HEK293 (cell line): ENCODE results near the gene TMEM17.

ENCODE experiments used
- CTCF ChIA-PET: fragments of 350-600 bp; formaldehyde crosslinking; extraction: SDS; loops from one replicate; lab custom pipeline; 2021; ENCODE audit warnings: antibody characterized with exemption; lab: Yijun Ruan, JAX
- POLR2A ChIA-PET: fragments of 300-600 bp; formaldehyde crosslinking; extraction: SDS; loops from one replicate; lab custom pipeline; 2020; ENCODE audit warnings: antibody characterized with exemption, inconsistent platforms; lab: Yijun Ruan, JAX
- H3K27ac ChIP-seq: fragments of 200-500 bp; sonication (Bioruptor generic); 2 replicates; pipeline ENCODE4 v1.5.1; 2014; ENCODE audit warnings: low read depth, low read length, control low read depth, inconsistent platforms; ENCODE audit errors: extremely low read depth
- H3K36me3 ChIP-seq, 2 experiments: fragments of 200-500 bp in 1 of 2; sonication (Bioruptor generic) in 1 of 2; 1 replicate in 1 of 2; 2 replicates in 1 of 2; pipeline ENCODE4 v1.5.1; 2014 to 2017; ENCODE audit warnings: inconsistent platforms in 2 of 2, low read length in 2 of 2; ENCODE audit not compliant: control insufficient read depth in 2 of 2, insufficient read depth in 1 of 2
- H3K4me1 ChIP-seq: fragments of 200-500 bp; sonication (Bioruptor generic); 2 replicates; pipeline ENCODE4 v1.5.1; 2014; ENCODE audit warnings: mild to moderate bottlenecking, low read length, inconsistent platforms; ENCODE audit not compliant: control insufficient read depth, insufficient read depth
- H3K4me3 ChIP-seq: 2 replicates; pipeline ENCODE4 v1.5.1; 2011; ENCODE audit warnings: low read depth, mild to moderate bottlenecking, control low read depth, low read length, moderate library complexity
- H3K9me3 ChIP-seq: fragments of 200-500 bp; sonication (Bioruptor generic); 2 replicates; pipeline ENCODE4 v1.5.1; 2014; ENCODE audit warnings: low read depth, low read length, inconsistent platforms; ENCODE audit not compliant: control insufficient read depth, insufficient read depth
- GLIS2 ChIP-seq: fragments of 450-650 bp; formaldehyde crosslinking; IDR thresholded peaks from 2 replicates; pipeline ENCODE4 v1.5.1; 2016; ENCODE audit warnings: missing biosample characterization, missing genetic modification characterization
- HOXC10 ChIP-seq: sonication (generic); formaldehyde crosslinking; IDR thresholded peaks from 2 replicates; pipeline ENCODE4 v1.8.1; 2023; ENCODE audit warnings: mild to moderate bottlenecking, missing genetic modification reagents
- YY1 ChIP-seq: fragments of 450-650 bp; formaldehyde crosslinking; IDR thresholded peaks from 2 replicates; pipeline ENCODE4 v1.5.1; 2018; ENCODE audit warnings: missing biosample characterization, missing genetic modification characterization
- ZNF114 ChIP-seq: fragments of 450-650 bp; formaldehyde crosslinking; IDR thresholded peaks from 2 replicates; pipeline ENCODE4 v1.5.0; 2017; ENCODE audit warnings: missing biosample characterization, missing genetic modification characterization
- ZNF140 ChIP-seq: fragments of 450-650 bp; formaldehyde crosslinking; IDR thresholded peaks from 2 replicates; pipeline ENCODE4 v1.5.1; 2016; ENCODE audit warnings: missing biosample characterization, missing genetic modification characterization
- ZNF146 ChIP-seq: fragments of 450-650 bp; formaldehyde crosslinking; IDR thresholded peaks from 2 replicates; pipeline ENCODE4 v1.5.1; 2016; ENCODE audit warnings: missing biosample characterization, missing genetic modification characterization
- ZNF274 ChIP-seq, 2 experiments: fragments of 200-500 bp in 1 of 2; fragments of 450-650 bp in 1 of 2; sonication (Bioruptor generic) in 1 of 2; formaldehyde crosslinking in 1 of 2; IDR thresholded peaks; 2 replicates each; pipeline versions ENCODE4 v1.5.1 to v1.6.1; 2014 to 2016; ENCODE audit warnings: borderline replicate concordance in 1 of 2, inconsistent platforms in 1 of 2, low read length in 1 of 2, missing biosample characterization in 1 of 2, missing genetic modification characterization in 1 of 2
- ZNF311 ChIP-seq: fragments of 450-650 bp; formaldehyde crosslinking; IDR thresholded peaks from 2 replicates; pipeline ENCODE4 v1.5.1; 2017; ENCODE audit warnings: missing biosample characterization, missing genetic modification characterization, borderline replicate concordance
- ZNF341 ChIP-seq: fragments of 450-650 bp; formaldehyde crosslinking; IDR thresholded peaks from 2 replicates; pipeline ENCODE4; 2016; ENCODE audit warnings: low read depth, missing biosample characterization, missing genetic modification characterization
- ZNF426 ChIP-seq: fragments of 450-650 bp; formaldehyde crosslinking; IDR thresholded peaks from 2 replicates; pipeline ENCODE4 v1.5.1; 2017; ENCODE audit warnings: missing biosample characterization, missing genetic modification characterization, mild to moderate bottlenecking, inconsistent platforms, moderate library complexity
- ZNF558 ChIP-seq: fragments of 450-650 bp; formaldehyde crosslinking; IDR thresholded peaks from 2 replicates; pipeline ENCODE4 v1.5.1; 2016; ENCODE audit warnings: missing biosample characterization, missing genetic modification characterization
- ZNF600 ChIP-seq: fragments of 450-650 bp; formaldehyde crosslinking; IDR thresholded peaks from 2 replicates; pipeline ENCODE4 v1.5.1; 2016; ENCODE audit warnings: missing biosample characterization, missing genetic modification characterization
- ZNF701 ChIP-seq: fragments of 450-650 bp; formaldehyde crosslinking; IDR thresholded peaks from 2 replicates; pipeline ENCODE4 v1.5.1; 2016; ENCODE audit warnings: missing biosample characterization, missing genetic modification characterization
- ZNF768 ChIP-seq: fragments of 450-650 bp; formaldehyde crosslinking; IDR thresholded peaks from 2 replicates; pipeline ENCODE4 v1.5.1; 2018; ENCODE audit warnings: missing biosample characterization, mild to moderate bottlenecking, missing genetic modification characterization
- ZNF776 ChIP-seq: fragments of 450-650 bp; formaldehyde crosslinking; IDR thresholded peaks from 2 replicates; pipeline ENCODE4 v1.5.0; 2017; ENCODE audit warnings: missing biosample characterization, missing genetic modification characterization, borderline replicate concordance
- ZNF777 ChIP-seq: fragments of 450-650 bp; formaldehyde crosslinking; IDR thresholded peaks from 2 replicates; pipeline ENCODE4 v1.5.1; 2017; ENCODE audit warnings: missing biosample characterization, missing genetic modification characterization, borderline replicate concordance
- ZSCAN16 ChIP-seq: fragments of 450-650 bp; formaldehyde crosslinking; IDR thresholded peaks from 2 replicates; pipeline ENCODE4 v1.5.1; 2016; ENCODE audit warnings: missing biosample characterization, missing genetic modification characterization
- ZSCAN23 ChIP-seq: fragments of 450-650 bp; formaldehyde crosslinking; IDR thresholded peaks from 2 replicates; pipeline ENCODE4 v1.5.1; 2016; ENCODE audit warnings: missing biosample characterization, missing genetic modification characterization
- ZSCAN30 ChIP-seq: fragments of 450-650 bp; IDR thresholded peaks from 2 replicates; pipeline ENCODE4 v1.5.1; 2018; ENCODE audit warnings: missing biosample characterization, mild to moderate bottlenecking, missing genetic modification characterization, moderate library complexity
- TF ChIP-seq, protein P1 (sequence below): fragments of 450-650 bp; formaldehyde crosslinking; IDR thresholded peaks from 2 replicates; pipeline ENCODE4 v1.5.1; 2016; ENCODE audit warnings: missing biosample characterization, missing genetic modification characterization
- TF ChIP-seq, protein P2 (sequence below): fragments of 450-650 bp; formaldehyde crosslinking; IDR thresholded peaks from 2 replicates; pipeline ENCODE4 v1.5.1; 2016; ENCODE audit warnings: missing biosample characterization, missing genetic modification characterization
- TF ChIP-seq, protein P3 (sequence below): fragments of 450-650 bp; formaldehyde crosslinking; IDR thresholded peaks from 2 replicates; pipeline ENCODE4 v1.5.1; 2016; ENCODE audit warnings: missing biosample characterization, missing genetic modification characterization
- TF ChIP-seq, protein P4 (sequence below): fragments of 450-650 bp; formaldehyde crosslinking; IDR thresholded peaks from 2 replicates; pipeline ENCODE4 v1.5.1; 2016; ENCODE audit warnings: missing biosample characterization, missing genetic modification characterization

TMEM17 gene

DNA sequence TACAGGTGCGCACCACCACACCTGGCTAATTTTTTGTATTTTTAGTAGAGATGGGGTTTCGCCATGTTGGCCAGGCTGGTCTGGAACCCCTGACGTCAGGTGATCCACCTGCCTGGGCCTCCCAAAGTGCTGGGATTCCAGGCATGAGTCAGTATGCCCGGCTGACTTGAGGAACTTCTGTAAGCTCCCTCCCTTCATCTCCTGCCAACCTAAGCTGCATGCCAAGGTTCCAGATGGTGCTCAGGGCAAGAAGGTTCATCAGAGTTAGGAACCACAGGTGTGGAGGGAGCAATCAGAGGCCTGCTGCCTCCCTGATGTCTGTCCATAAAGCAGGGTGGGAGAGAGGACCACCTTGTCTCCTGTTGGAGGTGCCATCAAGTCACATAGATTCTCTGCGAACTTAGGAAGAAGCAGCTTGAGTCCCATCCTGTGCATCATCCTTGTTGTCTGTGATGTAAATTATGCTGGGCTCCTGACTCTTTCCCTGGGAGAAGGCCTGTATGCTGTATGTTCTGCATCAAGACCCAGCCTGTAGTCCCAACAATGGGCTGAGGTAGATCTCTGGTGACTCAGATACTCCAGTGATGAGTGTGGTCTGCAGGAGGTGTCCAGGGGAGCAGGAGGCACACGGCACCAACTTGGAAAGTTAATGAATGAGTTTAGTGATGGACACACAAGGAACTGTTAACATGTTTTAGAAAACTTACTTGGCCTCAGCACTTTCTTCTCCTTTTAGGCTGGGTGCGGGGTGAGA, 53.1 kb downstream of the TMEM17 start:
- H3K36me3 ChIP-seq = no peaks in the 10 kb centered on the region
- CTCF ChIA-PET = interaction anchor here (0.6 to 3.1 kb wide), 3 partner anchors 315 to 560 kb away, joined by 3 to 13 read pairs (median 3); no protein-coding TSS in a partner anchor
- POLR2A ChIA-PET = no interaction called here
- no peaks in the 10 kb centered on the region for H3K9me3 ChIP-seq
- TF ChIP-seq ZNF776 (tag by site-specific recombination) = no peak
- TF ChIP-seq ZNF600 = no peak
- no peak for TF ChIP-seq HOXC10 (CRISPR knock-in tag)
- TF ChIP-seq ZNF274 (IDR thresholded peaks at IDR 0.05; ENCODE audit: low read length) = no peak
- TF ChIP-seq ZNF274 (tag by site-specific recombination; IDR thresholded peaks at IDR 0.05; ENCODE audit: borderline replicate concordance) = no peak
- no peak overlapping the region for H3K4me3 ChIP-seq
- no peaks in the 10 kb centered on the region for H3K4me1 ChIP-seq
- H3K27ac ChIP-seq = no peak overlapping the region

DNA sequence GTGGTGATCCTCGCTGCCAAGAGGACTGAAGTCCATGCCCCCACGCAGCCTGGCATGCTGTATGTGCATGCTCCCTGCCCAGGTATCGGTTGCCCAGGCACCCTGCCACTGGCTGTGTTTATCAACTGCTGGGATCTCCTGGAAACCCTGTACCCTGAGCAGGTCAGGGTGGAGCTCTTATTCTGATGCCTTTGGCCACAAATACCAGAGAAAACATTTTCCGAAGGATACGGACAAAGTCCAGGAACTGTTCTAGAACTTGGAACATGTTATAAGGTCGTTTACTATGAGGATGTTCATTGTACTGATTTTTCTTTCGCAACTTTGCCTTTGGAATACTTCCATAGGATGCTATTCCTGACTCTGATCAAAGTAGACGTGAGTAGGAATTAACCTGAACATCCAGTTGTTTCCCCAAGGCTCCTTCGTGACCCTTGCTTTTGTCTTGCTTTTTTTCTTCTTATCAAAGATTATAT, 55.2 kb downstream of the TMEM17 start:
- H3K9me3 ChIP-seq = no peaks in the 10 kb centered on the region
- TF ChIP-seq, protein P1, sequence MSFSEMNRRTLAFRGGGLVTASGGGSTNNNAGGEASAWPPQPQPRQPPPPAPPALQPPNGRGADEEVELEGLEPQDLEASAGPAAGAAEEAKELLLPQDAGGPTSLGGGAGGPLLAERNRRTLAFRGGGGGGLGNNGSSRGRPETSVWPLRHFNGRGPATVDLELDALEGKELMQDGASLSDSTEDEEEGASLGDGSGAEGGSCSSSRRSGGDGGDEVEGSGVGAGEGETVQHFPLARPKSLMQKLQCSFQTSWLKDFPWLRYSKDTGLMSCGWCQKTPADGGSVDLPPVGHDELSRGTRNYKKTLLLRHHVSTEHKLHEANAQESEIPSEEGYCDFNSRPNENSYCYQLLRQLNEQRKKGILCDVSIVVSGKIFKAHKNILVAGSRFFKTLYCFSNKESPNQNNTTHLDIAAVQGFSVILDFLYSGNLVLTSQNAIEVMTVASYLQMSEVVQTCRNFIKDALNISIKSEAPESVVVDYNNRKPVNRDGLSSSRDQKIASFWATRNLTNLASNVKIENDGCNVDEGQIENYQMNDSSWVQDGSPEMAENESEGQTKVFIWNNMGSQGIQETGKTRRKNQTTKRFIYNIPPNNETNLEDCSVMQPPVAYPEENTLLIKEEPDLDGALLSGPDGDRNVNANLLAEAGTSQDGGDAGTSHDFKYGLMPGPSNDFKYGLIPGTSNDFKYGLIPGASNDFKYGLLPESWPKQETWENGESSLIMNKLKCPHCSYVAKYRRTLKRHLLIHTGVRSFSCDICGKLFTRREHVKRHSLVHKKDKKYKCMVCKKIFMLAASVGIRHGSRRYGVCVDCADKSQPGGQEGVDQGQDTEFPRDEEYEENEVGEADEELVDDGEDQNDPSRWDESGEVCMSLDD (tag by site-specific recombination) = no peak
- no peak for TF ChIP-seq ZSCAN30 (tag by site-specific recombination)
- TF ChIP-seq ZNF146 (tag by site-specific recombination) = no peak
- TF ChIP-seq ZNF768 = no peak
- TF ChIP-seq ZSCAN16 (tag by site-specific recombination) = no peak
- no peak for TF ChIP-seq ZNF311 (tag by site-specific recombination)
- TF ChIP-seq ZNF114 (tag by site-specific recombination) = no peak
- TF ChIP-seq ZNF777 (tag by site-specific recombination) = no peak
- no peak for TF ChIP-seq ZNF558
- TF ChIP-seq ZNF140 (tag by site-specific recombination) = no peak
- TF ChIP-seq, protein P2, sequence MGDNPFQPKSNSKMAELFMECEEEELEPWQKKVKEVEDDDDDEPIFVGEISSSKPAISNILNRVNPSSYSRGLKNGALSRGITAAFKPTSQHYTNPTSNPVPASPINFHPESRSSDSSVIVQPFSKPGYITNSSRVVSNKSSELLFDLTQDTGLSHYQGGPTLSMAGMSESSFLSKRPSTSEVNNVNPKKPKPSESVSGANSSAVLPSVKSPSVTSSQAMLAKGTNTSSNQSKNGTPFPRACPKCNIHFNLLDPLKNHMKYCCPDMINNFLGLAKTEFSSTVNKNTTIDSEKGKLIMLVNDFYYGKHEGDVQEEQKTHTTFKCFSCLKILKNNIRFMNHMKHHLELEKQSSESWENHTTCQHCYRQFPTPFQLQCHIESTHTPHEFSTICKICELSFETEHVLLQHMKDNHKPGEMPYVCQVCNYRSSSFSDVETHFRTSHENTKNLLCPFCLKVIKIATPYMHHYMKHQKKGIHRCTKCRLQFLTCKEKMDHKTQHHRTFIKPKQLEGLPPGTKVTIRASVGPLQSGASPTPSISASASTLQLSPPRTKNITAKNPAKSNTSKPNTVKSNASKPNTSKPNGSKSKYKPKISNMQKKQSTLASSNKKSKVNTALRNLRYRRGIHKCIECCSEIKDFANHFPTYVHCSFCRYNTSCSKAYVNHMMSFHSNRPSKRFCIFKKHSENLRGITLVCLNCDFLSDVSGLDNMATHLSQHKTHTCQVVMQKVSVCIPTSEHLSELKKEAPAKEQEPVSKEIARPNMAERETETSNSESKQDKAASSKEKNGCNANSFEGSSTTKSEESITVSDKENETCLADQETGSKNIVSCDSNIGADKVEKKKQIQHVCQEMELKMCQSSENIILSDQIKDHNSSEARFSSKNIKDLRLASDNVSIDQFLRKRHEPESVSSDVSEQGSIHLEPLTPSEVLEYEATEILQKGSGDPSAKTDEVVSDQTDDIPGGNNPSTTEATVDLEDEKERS (tag by site-specific recombination) = no peak
- TF ChIP-seq ZNF701 = no peak
- no peak for TF ChIP-seq ZSCAN23 (tag by site-specific recombination)
- no peak for TF ChIP-seq GLIS2
- no peak for TF ChIP-seq YY1 (tag by site-specific recombination)
- TF ChIP-seq, protein P3, sequence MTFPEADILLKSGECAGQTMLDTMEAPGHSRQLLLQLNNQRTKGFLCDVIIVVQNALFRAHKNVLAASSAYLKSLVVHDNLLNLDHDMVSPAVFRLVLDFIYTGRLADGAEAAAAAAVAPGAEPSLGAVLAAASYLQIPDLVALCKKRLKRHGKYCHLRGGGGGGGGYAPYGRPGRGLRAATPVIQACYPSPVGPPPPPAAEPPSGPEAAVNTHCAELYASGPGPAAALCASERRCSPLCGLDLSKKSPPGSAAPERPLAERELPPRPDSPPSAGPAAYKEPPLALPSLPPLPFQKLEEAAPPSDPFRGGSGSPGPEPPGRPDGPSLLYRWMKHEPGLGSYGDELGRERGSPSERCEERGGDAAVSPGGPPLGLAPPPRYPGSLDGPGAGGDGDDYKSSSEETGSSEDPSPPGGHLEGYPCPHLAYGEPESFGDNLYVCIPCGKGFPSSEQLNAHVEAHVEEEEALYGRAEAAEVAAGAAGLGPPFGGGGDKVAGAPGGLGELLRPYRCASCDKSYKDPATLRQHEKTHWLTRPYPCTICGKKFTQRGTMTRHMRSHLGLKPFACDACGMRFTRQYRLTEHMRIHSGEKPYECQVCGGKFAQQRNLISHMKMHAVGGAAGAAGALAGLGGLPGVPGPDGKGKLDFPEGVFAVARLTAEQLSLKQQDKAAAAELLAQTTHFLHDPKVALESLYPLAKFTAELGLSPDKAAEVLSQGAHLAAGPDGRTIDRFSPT (tag by site-specific recombination) = no peak
- TF ChIP-seq ZNF776 (tag by site-specific recombination) = no peak
- TF ChIP-seq, protein P4, sequence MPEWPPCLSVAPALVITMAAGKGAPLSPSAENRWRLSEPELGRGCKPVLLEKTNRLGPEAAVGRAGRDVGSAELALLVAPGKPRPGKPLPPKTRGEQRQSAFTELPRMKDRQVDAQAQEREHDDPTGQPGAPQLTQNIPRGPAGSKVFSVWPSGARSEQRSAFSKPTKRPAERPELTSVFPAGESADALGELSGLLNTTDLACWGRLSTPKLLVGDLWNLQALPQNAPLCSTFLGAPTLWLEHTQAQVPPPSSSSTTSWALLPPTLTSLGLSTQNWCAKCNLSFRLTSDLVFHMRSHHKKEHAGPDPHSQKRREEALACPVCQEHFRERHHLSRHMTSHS (tag by site-specific recombination) = no peak
- TF ChIP-seq ZNF426 = no peak
- no peak for TF ChIP-seq ZNF341 (tag by site-specific recombination)
- no peaks in the 10 kb centered on the region for H3K4me1 ChIP-seq
- POLR2A ChIA-PET = no interaction called here
- H3K36me3 ChIP-seq = no peaks in the 10 kb centered on the region
- CTCF ChIA-PET = no interaction called here
- no peak overlapping the region for H3K4me3 ChIP-seq
- H3K27ac ChIP-seq = no peak overlapping the region
